ENCODE measurements around the gene ARID5A.

ARID5A gene

DNA sequence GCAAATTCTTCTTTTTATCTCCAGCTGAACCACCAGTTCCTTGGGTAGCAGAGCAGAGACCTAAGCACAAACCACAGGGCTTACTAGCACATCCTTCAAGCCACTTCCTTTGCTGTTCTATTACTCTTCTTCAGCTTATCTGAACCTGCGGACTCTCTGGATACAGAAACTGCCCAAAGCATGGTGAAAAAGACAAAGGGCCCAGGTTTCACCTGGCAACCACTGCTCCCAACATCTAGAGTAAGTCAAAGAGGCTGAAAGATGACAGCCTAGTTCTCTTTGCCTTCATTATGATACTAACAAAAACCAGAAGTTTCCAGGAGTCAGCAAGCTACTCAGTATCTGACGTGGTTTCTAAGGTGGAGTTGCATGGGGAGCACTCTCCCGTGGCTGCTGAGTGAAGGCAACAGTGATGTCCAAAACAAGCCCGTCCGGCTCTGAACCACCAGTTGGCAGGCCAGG is 58.2 kb downstream of the ARID5A start:
- DNase-seq (ENCODE audit: low read depth in 2 of 2, low spot score in 1 of 2), result no peak

DNA sequence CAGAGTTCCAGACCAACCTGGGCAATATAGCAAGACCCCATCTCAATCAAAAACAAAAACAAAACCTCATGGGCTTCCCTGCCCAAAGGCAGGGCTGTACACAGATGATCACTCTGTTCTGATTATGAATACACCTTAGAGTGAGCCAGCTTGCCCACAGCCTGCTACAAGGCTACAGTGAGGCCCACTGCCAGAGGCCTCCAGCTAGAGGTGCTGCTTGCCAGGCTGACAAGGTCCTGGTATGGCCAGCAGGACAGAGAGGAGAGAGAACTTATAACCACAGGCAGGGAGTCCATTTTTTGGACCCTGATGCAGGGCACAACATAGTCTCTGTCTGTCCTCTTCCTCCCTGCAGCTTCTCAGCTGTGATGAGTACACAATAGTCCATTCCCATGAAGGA is 60.0 kb downstream of the ARID5A start:
- no peak for DNase-seq (ENCODE audit: low read depth in 2 of 2, low spot score in 1 of 2)

DNA sequence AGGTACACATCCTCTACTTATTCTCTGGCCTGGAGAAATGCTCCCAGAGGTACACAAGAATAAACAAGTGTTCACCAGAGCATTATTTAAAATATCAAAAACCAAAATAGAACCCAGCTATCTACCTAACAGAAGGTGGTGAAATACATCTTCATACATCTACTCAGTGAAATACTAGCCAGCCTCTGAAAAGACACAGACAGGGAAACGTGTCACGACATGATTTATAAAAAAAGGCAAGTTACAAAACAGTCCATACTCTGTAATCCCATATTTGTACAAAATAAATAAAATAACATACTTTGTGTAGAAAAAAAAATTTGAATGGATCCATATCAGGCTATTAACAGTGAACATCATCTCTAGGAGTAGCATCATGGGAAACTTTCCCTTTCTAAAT is 63.4 kb downstream of the ARID5A start:
- no peak for DNase-seq (ENCODE audit: low read depth in 2 of 2, low spot score in 1 of 2)

DNA sequence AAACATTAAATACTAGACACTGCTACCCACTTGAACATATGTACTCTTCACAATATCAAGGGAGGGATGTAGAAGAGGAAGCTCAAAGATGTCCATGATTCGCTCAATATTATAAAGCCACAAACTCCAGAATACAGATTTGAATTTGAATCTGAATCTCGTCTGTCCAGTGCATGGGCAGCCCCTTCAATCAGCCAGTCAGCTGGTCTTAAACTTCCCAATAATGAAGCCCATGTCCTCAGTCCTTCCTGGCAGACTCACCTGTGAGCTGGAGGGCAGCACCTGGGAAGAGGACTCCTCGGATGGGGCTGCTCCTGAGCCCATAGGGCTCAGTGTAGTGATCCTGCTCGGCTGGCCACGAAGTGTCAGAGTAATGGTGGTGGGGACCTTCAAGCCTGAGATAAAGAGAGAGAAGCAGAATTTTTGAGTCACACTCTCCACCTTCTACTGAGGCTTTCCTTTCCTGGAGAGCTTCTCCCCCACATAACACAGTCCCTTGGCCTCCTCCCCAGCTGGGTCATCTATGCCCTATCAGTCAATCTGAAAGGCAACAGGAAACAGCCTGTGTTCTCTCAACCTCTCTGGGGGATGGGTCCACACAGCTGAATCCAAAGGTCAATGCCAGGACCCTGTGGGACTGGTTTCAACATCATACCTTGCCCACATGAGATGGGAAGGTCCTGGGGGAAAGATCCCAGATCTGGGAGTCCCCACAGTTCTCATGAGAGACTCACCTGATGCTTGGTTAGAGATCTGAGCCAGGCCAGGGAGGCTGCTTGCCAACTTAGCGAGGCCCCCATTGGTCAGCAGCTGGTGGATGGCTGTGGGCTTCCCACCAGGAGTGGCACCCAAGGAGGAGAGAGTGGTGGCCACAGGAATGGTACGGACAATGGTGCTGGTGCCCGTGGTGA is 65.1 kb downstream of the ARID5A start:
- DNase-seq (ENCODE audit: low read depth in 2 of 2, low spot score in 1 of 2), result no peak
